HEK293 (cell line): ENCODE results near the gene ZNF587.

Experiments used
- CTCF ChIA-PET: fragments of 350-600 bp; formaldehyde crosslinking; extraction: SDS; loops from one replicate; lab custom pipeline; 2021; ENCODE audit warnings: antibody characterized with exemption; lab: Yijun Ruan, JAX
- POLR2A ChIA-PET: fragments of 300-600 bp; formaldehyde crosslinking; extraction: SDS; loops from one replicate; lab custom pipeline; 2020; ENCODE audit warnings: antibody characterized with exemption, inconsistent platforms; lab: Yijun Ruan, JAX
- H3K27ac ChIP-seq: fragments of 200-500 bp; sonication (Bioruptor generic); 2 replicates; pipeline ENCODE4 v1.5.1; 2014; ENCODE audit warnings: low read depth, low read length, control low read depth, inconsistent platforms; ENCODE audit errors: extremely low read depth
- H3K36me3 ChIP-seq, 2 experiments: fragments of 200-500 bp in 1 of 2; sonication (Bioruptor generic) in 1 of 2; 1 replicate in 1 of 2; 2 replicates in 1 of 2; pipeline ENCODE4 v1.5.1; 2014 to 2017; ENCODE audit warnings: inconsistent platforms in 2 of 2, low read length in 2 of 2; ENCODE audit not compliant: control insufficient read depth in 2 of 2, insufficient read depth in 1 of 2
- H3K4me1 ChIP-seq: fragments of 200-500 bp; sonication (Bioruptor generic); 2 replicates; pipeline ENCODE4 v1.5.1; 2014; ENCODE audit warnings: mild to moderate bottlenecking, low read length, inconsistent platforms; ENCODE audit not compliant: control insufficient read depth, insufficient read depth
- H3K4me3 ChIP-seq: 2 replicates; pipeline ENCODE4 v1.5.1; 2011; ENCODE audit warnings: low read depth, mild to moderate bottlenecking, control low read depth, low read length, moderate library complexity
- H3K9me3 ChIP-seq: fragments of 200-500 bp; sonication (Bioruptor generic); 2 replicates; pipeline ENCODE4 v1.5.1; 2014; ENCODE audit warnings: low read depth, low read length, inconsistent platforms; ENCODE audit not compliant: control insufficient read depth, insufficient read depth
- KLF1 ChIP-seq: fragments of 450-650 bp; formaldehyde crosslinking; IDR thresholded peaks from 2 replicates; pipeline ENCODE4 v1.5.1; 2016; ENCODE audit warnings: missing biosample characterization, missing genetic modification characterization
- KLF10 ChIP-seq: fragments of 450-650 bp; IDR thresholded peaks from 2 replicates; pipeline ENCODE4 v1.5.1; 2018; ENCODE audit warnings: missing biosample characterization, mild to moderate bottlenecking, missing genetic modification characterization
- ZIC2 ChIP-seq: fragments of 450-650 bp; formaldehyde crosslinking; IDR thresholded peaks from 2 replicates; pipeline ENCODE4 v1.5.1; 2016; ENCODE audit warnings: missing biosample characterization, missing genetic modification characterization
- ZNF223 ChIP-seq: fragments of 450-650 bp; formaldehyde crosslinking; IDR thresholded peaks from 2 replicates; pipeline ENCODE4 v1.5.1; 2016; ENCODE audit warnings: missing biosample characterization, missing genetic modification characterization
- ZNF266 ChIP-seq: fragments of 450-650 bp; formaldehyde crosslinking; IDR thresholded peaks from 2 replicates; pipeline ENCODE4 v1.5.1; 2016; ENCODE audit warnings: missing biosample characterization, missing genetic modification characterization, low read depth
- ZNF549 ChIP-seq: fragments of 450-650 bp; IDR thresholded peaks from 2 replicates; pipeline ENCODE4 v1.5.1; 2018; ENCODE audit warnings: missing biosample characterization, missing genetic modification characterization, mild to moderate bottlenecking, inconsistent platforms, moderate library complexity
- ZNF585B ChIP-seq: fragments of 450-650 bp; formaldehyde crosslinking; IDR thresholded peaks from 2 replicates; pipeline ENCODE4 v1.5.1; 2016; ENCODE audit warnings: missing biosample characterization, missing genetic modification characterization
- TF ChIP-seq, protein P1 (sequence below): fragments of 450-650 bp; formaldehyde crosslinking; IDR thresholded peaks from 2 replicates; pipeline ENCODE4 v1.5.1; 2017; ENCODE audit warnings: missing biosample characterization, missing genetic modification characterization
- TF ChIP-seq, protein P2 (sequence below): fragments of 450-650 bp; formaldehyde crosslinking; IDR thresholded peaks from 2 replicates; pipeline ENCODE4 v1.5.1; 2016; ENCODE audit warnings: missing biosample characterization, missing genetic modification characterization
- TF ChIP-seq, protein P3 (sequence below): fragments of 450-650 bp; formaldehyde crosslinking; IDR thresholded peaks from 2 replicates; pipeline ENCODE4 v1.5.1; 2016; ENCODE audit warnings: missing biosample characterization, missing genetic modification characterization
- TF ChIP-seq, protein P4 (sequence below): fragments of 450-650 bp; formaldehyde crosslinking; IDR thresholded peaks from 2 replicates; pipeline ENCODE4 v1.5.1; 2016; ENCODE audit warnings: missing biosample characterization, missing genetic modification characterization
- TF ChIP-seq, protein P5 (sequence below): fragments of 450-650 bp; formaldehyde crosslinking; IDR thresholded peaks from 2 replicates; pipeline ENCODE4 v1.5.1; 2016; ENCODE audit warnings: missing biosample characterization, missing genetic modification characterization
- TF ChIP-seq, protein P6 (sequence below): fragments of 450-650 bp; formaldehyde crosslinking; IDR thresholded peaks from 2 replicates; pipeline ENCODE4 v1.5.1; 2016; ENCODE audit warnings: missing biosample characterization, missing genetic modification characterization

The ZNF587 gene

DNA sequence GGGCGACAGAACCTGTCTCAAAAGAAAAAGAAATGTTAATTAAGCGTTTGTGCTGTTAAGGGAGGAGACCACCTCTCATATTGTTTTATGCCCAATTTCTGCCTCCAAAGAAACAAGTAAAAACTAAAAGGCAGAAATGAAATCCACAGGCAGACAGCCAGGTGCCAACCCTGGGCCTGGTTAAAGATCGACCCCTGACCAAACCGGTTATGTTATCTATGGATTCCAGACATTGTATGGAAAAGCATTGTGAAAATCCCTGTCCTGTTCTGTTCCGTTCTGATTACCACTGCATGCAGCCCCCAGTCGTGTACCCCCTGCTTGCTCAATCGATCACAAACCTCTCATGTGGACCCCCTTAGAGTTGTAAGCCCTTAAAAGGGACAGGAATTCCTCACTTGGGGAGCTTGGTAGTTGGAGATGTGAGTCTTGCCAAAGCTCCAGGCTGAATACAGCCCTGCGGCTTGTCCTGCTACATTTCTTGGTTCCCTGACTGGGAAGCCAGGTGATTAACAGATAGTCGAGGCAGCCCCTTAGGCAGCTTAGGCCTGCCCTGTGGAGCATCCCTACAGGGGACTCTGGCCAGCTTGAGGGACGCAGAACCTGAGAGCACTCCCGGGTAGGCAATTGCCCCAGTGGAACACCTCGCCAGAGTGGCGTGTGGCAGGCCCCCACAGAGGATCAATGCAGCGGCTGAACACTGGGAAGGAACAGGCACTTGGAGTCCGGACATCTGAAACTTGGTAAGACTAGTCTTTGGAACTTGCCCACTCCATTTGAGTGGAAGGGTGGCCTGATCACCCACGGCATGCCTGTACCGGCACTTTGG is 34.2 kb upstream of the ZNF587 start:
- Histone ChIP-seq H3K4me1 (no peaks in the 10 kb centered on the region), H3K36me3 (peaks cover 13 to 14% of the 10 kb centered on the region in 2 experiments), H3K27ac (no peak overlapping the region; the same call in 1 of the 2 replicates), H3K9me3 (no peaks in the 10 kb centered on the region), H3K4me3 (no peak overlapping the region)
- ChIA-PET POLR2A (interaction anchor here (0.6 to 2.0 kb wide), 18 partner anchors 11 to 452 kb away, joined by 3 to 11 read pairs (median 4); partner anchors contain the start of genes TRAPPC2B, ZNF274, ZNF417 and ZNF547), CTCF (interaction anchor here (0.7 kb wide), 1 partner anchor 13 kb away, joined by 3 read pairs; no protein-coding TSS in a partner anchor)
- TF ChIP-seq, protein P1, sequence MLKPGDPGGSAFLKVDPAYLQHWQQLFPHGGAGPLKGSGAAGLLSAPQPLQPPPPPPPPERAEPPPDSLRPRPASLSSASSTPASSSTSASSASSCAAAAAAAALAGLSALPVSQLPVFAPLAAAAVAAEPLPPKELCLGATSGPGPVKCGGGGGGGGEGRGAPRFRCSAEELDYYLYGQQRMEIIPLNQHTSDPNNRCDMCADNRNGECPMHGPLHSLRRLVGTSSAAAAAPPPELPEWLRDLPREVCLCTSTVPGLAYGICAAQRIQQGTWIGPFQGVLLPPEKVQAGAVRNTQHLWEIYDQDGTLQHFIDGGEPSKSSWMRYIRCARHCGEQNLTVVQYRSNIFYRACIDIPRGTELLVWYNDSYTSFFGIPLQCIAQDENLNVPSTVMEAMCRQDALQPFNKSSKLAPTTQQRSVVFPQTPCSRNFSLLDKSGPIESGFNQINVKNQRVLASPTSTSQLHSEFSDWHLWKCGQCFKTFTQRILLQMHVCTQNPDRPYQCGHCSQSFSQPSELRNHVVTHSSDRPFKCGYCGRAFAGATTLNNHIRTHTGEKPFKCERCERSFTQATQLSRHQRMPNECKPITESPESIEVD (tag by site-specific recombination), result no peak
- TF ChIP-seq KLF1 (tag by site-specific recombination) (no peak), ZNF223 (no peak)
- TF ChIP-seq, protein P2, sequence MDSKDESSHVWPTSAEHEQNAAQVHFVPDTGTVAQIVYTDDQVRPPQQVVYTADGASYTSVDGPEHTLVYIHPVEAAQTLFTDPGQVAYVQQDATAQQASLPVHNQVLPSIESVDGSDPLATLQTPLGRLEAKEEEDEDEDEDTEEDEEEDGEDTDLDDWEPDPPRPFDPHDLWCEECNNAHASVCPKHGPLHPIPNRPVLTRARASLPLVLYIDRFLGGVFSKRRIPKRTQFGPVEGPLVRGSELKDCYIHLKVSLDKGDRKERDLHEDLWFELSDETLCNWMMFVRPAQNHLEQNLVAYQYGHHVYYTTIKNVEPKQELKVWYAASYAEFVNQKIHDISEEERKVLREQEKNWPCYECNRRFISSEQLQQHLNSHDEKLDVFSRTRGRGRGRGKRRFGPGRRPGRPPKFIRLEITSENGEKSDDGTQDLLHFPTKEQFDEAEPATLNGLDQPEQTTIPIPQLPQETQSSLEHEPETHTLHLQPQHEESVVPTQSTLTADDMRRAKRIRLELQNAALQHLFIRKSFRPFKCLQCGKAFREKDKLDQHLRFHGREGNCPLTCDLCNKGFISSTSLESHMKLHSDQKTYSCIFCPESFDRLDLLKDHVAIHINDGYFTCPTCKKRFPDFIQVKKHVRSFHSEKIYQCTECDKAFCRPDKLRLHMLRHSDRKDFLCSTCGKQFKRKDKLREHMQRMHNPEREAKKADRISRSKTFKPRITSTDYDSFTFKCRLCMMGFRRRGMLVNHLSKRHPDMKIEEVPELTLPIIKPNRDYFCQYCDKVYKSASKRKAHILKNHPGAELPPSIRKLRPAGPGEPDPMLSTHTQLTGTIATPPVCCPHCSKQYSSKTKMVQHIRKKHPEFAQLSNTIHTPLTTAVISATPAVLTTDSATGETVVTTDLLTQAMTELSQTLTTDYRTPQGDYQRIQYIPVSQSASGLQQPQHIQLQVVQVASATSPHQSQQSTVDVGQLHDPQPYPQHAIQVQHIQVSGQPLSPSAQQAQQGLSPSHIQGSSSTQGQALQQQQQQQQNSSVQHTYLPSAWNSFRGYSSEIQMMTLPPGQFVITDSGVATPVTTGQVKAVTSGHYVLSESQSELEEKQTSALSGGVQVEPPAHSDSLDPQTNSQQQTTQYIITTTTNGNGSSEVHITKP, result no peak
- TF ChIP-seq, protein P3, sequence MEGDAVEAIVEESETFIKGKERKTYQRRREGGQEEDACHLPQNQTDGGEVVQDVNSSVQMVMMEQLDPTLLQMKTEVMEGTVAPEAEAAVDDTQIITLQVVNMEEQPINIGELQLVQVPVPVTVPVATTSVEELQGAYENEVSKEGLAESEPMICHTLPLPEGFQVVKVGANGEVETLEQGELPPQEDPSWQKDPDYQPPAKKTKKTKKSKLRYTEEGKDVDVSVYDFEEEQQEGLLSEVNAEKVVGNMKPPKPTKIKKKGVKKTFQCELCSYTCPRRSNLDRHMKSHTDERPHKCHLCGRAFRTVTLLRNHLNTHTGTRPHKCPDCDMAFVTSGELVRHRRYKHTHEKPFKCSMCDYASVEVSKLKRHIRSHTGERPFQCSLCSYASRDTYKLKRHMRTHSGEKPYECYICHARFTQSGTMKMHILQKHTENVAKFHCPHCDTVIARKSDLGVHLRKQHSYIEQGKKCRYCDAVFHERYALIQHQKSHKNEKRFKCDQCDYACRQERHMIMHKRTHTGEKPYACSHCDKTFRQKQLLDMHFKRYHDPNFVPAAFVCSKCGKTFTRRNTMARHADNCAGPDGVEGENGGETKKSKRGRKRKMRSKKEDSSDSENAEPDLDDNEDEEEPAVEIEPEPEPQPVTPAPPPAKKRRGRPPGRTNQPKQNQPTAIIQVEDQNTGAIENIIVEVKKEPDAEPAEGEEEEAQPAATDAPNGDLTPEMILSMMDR (tag by site-specific recombination), result 0 out of 2 replicates have a peak, but pooled peaks have one; percentile 0

DNA sequence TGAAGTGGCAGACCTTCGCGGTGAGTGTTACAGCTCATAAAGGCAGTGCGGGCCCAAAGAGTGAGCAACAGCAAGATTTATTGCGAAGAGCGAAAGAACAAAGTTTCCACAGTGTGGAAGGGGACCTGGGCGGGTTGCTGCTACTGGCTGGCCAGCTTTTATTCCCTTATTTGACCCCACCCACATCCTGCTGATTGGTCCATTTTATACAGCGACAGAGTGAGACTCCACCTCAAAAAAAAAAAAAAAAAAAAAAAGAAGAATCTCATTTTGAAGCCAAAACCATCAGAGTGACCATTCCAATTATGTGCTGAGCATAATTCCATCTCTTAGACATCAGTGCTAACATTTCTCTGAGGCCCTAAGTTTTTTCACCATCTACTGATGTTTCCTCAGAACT is 33.0 kb upstream of the ZNF587 start:
- H3K4me1 ChIP-seq, result peaks cover 2% of the 10 kb centered on the region; the same call in 1 of the 2 replicates
- no peak overlapping the region for H3K4me3 ChIP-seq
- CTCF ChIA-PET, result no interaction called here
- TF ChIP-seq, protein P4, sequence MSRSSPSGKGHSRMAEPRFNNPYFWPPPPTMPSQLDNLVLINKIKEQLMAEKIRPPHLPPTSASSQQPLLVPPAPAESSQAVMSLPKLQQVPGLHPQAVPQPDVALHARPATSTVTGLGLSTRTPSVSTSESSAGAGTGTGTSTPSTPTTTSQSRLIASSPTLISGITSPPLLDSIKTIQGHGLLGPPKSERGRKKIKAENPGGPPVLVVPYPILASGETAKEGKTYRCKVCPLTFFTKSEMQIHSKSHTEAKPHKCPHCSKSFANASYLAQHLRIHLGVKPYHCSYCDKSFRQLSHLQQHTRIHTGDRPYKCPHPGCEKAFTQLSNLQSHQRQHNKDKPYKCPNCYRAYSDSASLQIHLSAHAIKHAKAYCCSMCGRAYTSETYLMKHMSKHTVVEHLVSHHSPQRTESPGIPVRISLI (tag by site-specific recombination), result 0 out of 2 replicates have a peak, but pooled peaks have one; percentile 18
- TF ChIP-seq, protein P5, sequence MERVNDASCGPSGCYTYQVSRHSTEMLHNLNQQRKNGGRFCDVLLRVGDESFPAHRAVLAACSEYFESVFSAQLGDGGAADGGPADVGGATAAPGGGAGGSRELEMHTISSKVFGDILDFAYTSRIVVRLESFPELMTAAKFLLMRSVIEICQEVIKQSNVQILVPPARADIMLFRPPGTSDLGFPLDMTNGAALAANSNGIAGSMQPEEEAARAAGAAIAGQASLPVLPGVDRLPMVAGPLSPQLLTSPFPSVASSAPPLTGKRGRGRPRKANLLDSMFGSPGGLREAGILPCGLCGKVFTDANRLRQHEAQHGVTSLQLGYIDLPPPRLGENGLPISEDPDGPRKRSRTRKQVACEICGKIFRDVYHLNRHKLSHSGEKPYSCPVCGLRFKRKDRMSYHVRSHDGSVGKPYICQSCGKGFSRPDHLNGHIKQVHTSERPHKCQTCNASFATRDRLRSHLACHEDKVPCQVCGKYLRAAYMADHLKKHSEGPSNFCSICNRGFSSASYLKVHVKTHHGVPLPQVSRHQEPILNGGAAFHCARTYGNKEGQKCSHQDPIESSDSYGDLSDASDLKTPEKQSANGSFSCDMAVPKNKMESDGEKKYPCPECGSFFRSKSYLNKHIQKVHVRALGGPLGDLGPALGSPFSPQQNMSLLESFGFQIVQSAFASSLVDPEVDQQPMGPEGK (tag by site-specific recombination), result no peak
- no peak for TF ChIP-seq ZNF549 (tag by site-specific recombination)
- TF ChIP-seq KLF10, result no peak
- TF ChIP-seq ZNF266 (tag by site-specific recombination), result no peak
- TF ChIP-seq, protein P6, sequence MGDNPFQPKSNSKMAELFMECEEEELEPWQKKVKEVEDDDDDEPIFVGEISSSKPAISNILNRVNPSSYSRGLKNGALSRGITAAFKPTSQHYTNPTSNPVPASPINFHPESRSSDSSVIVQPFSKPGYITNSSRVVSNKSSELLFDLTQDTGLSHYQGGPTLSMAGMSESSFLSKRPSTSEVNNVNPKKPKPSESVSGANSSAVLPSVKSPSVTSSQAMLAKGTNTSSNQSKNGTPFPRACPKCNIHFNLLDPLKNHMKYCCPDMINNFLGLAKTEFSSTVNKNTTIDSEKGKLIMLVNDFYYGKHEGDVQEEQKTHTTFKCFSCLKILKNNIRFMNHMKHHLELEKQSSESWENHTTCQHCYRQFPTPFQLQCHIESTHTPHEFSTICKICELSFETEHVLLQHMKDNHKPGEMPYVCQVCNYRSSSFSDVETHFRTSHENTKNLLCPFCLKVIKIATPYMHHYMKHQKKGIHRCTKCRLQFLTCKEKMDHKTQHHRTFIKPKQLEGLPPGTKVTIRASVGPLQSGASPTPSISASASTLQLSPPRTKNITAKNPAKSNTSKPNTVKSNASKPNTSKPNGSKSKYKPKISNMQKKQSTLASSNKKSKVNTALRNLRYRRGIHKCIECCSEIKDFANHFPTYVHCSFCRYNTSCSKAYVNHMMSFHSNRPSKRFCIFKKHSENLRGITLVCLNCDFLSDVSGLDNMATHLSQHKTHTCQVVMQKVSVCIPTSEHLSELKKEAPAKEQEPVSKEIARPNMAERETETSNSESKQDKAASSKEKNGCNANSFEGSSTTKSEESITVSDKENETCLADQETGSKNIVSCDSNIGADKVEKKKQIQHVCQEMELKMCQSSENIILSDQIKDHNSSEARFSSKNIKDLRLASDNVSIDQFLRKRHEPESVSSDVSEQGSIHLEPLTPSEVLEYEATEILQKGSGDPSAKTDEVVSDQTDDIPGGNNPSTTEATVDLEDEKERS (tag by site-specific recombination), result no peak
- no peak for TF ChIP-seq ZIC2
- no peak for TF ChIP-seq ZNF585B (tag by site-specific recombination)
- H3K9me3 ChIP-seq, result no peaks in the 10 kb centered on the region
- H3K27ac ChIP-seq, result no peak overlapping the region
- POLR2A ChIA-PET, result no interaction called here
- H3K36me3 ChIP-seq, result peaks cover 11 to 21% of the 10 kb centered on the region in 2 experiments
